RWPE2 (cell line): ENCODE measurements around the gene EN2.

Source experiments
- ATAC-seq: fragments of 200-7000 bp; cut with Tn5 transposase; 3 replicates; pipeline ENCODE4 v1.9.1; 2021; ENCODE audit warnings: low read depth
- DNase-seq: peaks from one replicate; pipeline ENCODE4 v3.0.0-alpha.2; 2020; ENCODE audit warnings: low spot score
- H3K27ac ChIP-seq: fragments of 450-650 bp; 2 replicates; pipeline ENCODE4 v1.5.1; 2017; ENCODE audit warnings: mild to moderate bottlenecking; ENCODE audit not compliant: poor library complexity, severe bottlenecking
- H3K27me3 ChIP-seq: fragments of 250-450 bp; sonication (Bioruptor Pico); 2 replicates; pipeline ENCODE4 v1.5.1; 2021; ENCODE audit warnings: mild to moderate bottlenecking, moderate library complexity; ENCODE audit not compliant: insufficient read depth, poor library complexity, severe bottlenecking
- H3K36me3 ChIP-seq: fragments of 250-450 bp; sonication (Bioruptor Pico); 2 replicates; pipeline ENCODE4 v1.5.1; 2020; ENCODE audit warnings: low read depth, mild to moderate bottlenecking, moderate library complexity
- H3K4me1 ChIP-seq: fragments of 250-450 bp; sonication (Bioruptor Pico); 2 replicates; pipeline ENCODE4 v1.5.1; 2021; ENCODE audit warnings: mild to moderate bottlenecking, moderate library complexity; ENCODE audit not compliant: insufficient read depth, poor library complexity, severe bottlenecking
- H3K4me3 ChIP-seq: fragments of 250-450 bp; sonication (Bioruptor Pico); 2 replicates; pipeline ENCODE4 v1.5.1; 2021; ENCODE audit warnings: mild to moderate bottlenecking, moderate library complexity; ENCODE audit not compliant: severe bottlenecking
- H3K9me3 ChIP-seq: fragments of 250-450 bp; sonication (Bioruptor Pico); 2 replicates; pipeline ENCODE4 v1.5.1; 2021; ENCODE audit warnings: mild to moderate bottlenecking, moderate library complexity; ENCODE audit not compliant: severe bottlenecking
- TF ChIP-seq, protein P1 (sequence below): fragments of 450-650 bp; IDR thresholded peaks from one replicate; pipeline ENCODE4 v1.5.1; 2017; ENCODE audit warnings: mild to moderate bottlenecking, moderate library complexity; ENCODE audit not compliant: poor library complexity, severe bottlenecking

The EN2 gene

GRCh38 chr7:155449869-155450557, 7.9 kb upstream of the EN2 start:
- no peak overlapping the region for H3K27ac ChIP-seq
- no peaks in the 10 kb centered on the region for H3K36me3 ChIP-seq
- ATAC-seq (no peak), DNase-seq (no peak)
- TF ChIP-seq, protein P1, sequence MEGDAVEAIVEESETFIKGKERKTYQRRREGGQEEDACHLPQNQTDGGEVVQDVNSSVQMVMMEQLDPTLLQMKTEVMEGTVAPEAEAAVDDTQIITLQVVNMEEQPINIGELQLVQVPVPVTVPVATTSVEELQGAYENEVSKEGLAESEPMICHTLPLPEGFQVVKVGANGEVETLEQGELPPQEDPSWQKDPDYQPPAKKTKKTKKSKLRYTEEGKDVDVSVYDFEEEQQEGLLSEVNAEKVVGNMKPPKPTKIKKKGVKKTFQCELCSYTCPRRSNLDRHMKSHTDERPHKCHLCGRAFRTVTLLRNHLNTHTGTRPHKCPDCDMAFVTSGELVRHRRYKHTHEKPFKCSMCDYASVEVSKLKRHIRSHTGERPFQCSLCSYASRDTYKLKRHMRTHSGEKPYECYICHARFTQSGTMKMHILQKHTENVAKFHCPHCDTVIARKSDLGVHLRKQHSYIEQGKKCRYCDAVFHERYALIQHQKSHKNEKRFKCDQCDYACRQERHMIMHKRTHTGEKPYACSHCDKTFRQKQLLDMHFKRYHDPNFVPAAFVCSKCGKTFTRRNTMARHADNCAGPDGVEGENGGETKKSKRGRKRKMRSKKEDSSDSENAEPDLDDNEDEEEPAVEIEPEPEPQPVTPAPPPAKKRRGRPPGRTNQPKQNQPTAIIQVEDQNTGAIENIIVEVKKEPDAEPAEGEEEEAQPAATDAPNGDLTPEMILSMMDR: no peak
- no peaks in the 10 kb centered on the region for H3K9me3 ChIP-seq
- no peak overlapping the region for H3K4me3 ChIP-seq
- H3K27me3 ChIP-seq: peaks cover 89% of the 10 kb centered on the region
- no peaks in the 10 kb centered on the region for H3K4me1 ChIP-seq

GRCh38 chr7:155450558-155450969, 7.4 kb upstream of the EN2 start:
- peaks cover 94% of the 10 kb centered on the region for H3K27me3 ChIP-seq

DNA sequence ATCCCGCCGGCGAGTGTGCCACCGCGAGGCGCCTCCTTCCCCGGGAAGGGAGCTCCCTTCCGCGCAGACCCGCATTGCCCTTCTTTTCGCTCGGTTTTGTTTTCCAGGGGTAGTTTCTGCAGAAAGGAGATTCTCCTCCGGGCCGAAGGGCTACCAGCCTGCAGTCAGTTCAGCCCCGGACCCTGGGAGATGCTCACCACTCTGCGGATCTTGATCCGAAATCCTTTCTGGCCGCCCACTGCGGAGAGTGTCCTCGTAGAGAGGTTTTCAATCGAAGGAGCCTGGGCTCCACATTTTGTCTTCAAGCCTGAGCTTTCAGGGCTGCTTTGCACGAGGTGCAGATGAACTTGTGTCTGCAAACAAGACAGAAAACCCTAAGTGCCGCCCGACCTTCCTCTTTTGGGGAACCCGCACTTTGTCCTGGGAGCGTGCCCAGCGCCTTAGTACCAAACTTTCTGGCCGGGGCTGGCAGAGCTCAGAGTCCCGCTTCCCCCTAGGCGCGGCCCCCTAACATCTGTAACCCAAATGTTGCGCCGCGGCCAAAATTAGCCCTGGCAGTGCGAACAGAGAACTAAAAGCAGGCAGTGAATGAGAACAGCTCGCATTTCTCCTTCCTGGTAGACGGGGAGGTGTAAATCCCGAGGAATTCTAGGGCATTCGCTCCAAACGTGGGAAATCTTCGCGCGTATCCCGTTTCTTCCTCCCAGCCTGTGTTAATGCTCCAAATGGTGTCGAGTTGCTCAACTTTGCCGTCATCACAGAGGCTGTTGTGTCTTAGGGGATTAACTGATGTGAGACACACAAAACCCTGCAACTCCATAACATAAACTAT, 6.7 kb upstream of the EN2 start:
- no peak for ATAC-seq
- Histone ChIP-seq H3K9me3 (no peaks in the 10 kb centered on the region), H3K36me3 (no peaks in the 10 kb centered on the region), H3K27ac (no peak overlapping the region), H3K27me3 (peaks cover 97% of the 10 kb centered on the region), H3K4me1 (no peaks in the 10 kb centered on the region), H3K4me3 (no peak overlapping the region)
- TF ChIP-seq, protein P1: no peak
- no peak for DNase-seq

More at GRCh38 chr7:155450558-155450969, 7.4 kb upstream of the EN2 start:
- ATAC-seq: no peak
- no peaks in the 10 kb centered on the region for H3K9me3 ChIP-seq
- no peak for DNase-seq
- no peaks in the 10 kb centered on the region for H3K36me3 ChIP-seq
- no peak overlapping the region for H3K4me3 ChIP-seq
- TF ChIP-seq, protein P1: no peak
- no peak overlapping the region for H3K27ac ChIP-seq
- no peaks in the 10 kb centered on the region for H3K4me1 ChIP-seq

- no peaks in the 10 kb centered on the region for H3K36me3 ChIP-seq
- H3K4me1 ChIP-seq: no peaks in the 10 kb centered on the region
- DNase-seq: no peak
- ATAC-seq: no peak
- no peak overlapping the region for H3K27ac ChIP-seq
- TF ChIP-seq, protein P1: no peak
- H3K9me3 ChIP-seq: no peaks in the 10 kb centered on the region
- peaks cover 100% of the 10 kb centered on the region for H3K27me3 ChIP-seq
- H3K4me3 ChIP-seq: no peak overlapping the region
These were observed 6.1 kb upstream of the EN2 start for GRCh38 chr7:155451840-155452239.
